Lung (tissue), 12 donors: ENCODE results near the gene PTBP3. TPM values are rescaled to one million over a fixed set of nuclear protein-coding genes. Genes with fewer than 3 reads are reported as not detected.

Experiments used
- ATAC-seq: fragments of 200-7000 bp; cut with Tn5 transposase; one replicate; pipeline ENCODE4 v1.9.1; 2020; ENCODE audit warnings: moderate number of reproducible peaks; ENCODE audit not compliant: insufficient read depth, low FRiP score
- DNase-seq, 3 donors: peaks; one replicate each; pipeline ENCODE4 v3.0.0-alpha.2; 2013 to 2017
- H3K27ac ChIP-seq, 2 donors: one replicate each; pipeline ENCODE4 v1.5.1; 2013; ENCODE audit warnings: mild to moderate bottlenecking in 2 of 2, moderate library complexity in 2 of 2, control low read depth in 1 of 2, inconsistent platforms in 1 of 2, low read depth in 1 of 2, low read length in 1 of 2
- H3K27me3 ChIP-seq, 3 donors: one replicate each; pipeline ENCODE4 v1.5.1; 2013; ENCODE audit warnings: low read length in 2 of 3; ENCODE audit not compliant: control insufficient read depth in 3 of 3, insufficient read depth in 3 of 3
- H3K36me3 ChIP-seq, 4 donors: one replicate each; pipeline ENCODE4 v1.5.1; 2013; ENCODE audit warnings: low read length in 4 of 4, mild to moderate bottlenecking in 1 of 4, moderate library complexity in 1 of 4; ENCODE audit not compliant: control insufficient read depth in 4 of 4, insufficient read depth in 4 of 4
- H3K4me1 ChIP-seq, 5 donors: one replicate each; pipeline ENCODE4 v1.5.1; 2013; ENCODE audit warnings: low read length in 5 of 5, mild to moderate bottlenecking in 2 of 5, moderate library complexity in 1 of 5; ENCODE audit not compliant: control insufficient read depth in 5 of 5, insufficient read depth in 5 of 5
- H3K4me3 ChIP-seq: one replicate; pipeline ENCODE4 v1.5.1; 2013; ENCODE audit warnings: mild to moderate bottlenecking, control low read depth, moderate library complexity
- H3K9ac ChIP-seq, 2 donors: one replicate each; pipeline ENCODE4 v1.5.1; 2013; ENCODE audit warnings: low read length in 2 of 2, control low read depth in 1 of 2; ENCODE audit not compliant: insufficient read depth in 1 of 2
- H3K9me3 ChIP-seq, 4 donors: one replicate each; pipeline ENCODE4 v1.5.1; 2013; ENCODE audit warnings: low read length in 3 of 4, mild to moderate bottlenecking in 1 of 4, moderate library complexity in 1 of 4; ENCODE audit not compliant: control insufficient read depth in 4 of 4, insufficient read depth in 3 of 4
- CTCF ChIP-seq: IDR thresholded peaks from 2 replicates; pipeline ENCODE4 v1.5.1; 2012; ENCODE audit warnings: mild to moderate bottlenecking; ENCODE audit errors: control extremely low read depth, extremely low read depth
- WGBS, 2 donors: extraction: QIAGEN DNeasy Blood & Tissue Kit; methylation state at CpG; one replicate each; pipeline ENCODE4 v1.1.7; 2013; 5-methylcytosine and 5-hydroxymethylcytosine counted together
- polyA plus RNA-seq, 2 donors: library from polyadenylated mRNA; stranded (reverse); fragments of 200-250 nt; gene quantifications; one replicate each; pipeline ENCODE4 v1.2.1, GENCODE V29; 2013
- total RNA-seq, 2 donors: library from RNA; depleted of rRNA in 1 of 2; stranded (reverse); fragments of >200 nt in 1 of 2; gene quantifications; one replicate each; pipeline ENCODE4 v1.2.1, GENCODE V29; 2014 to 2021
- donor health status: control.
- donor health status: control.
- donor health status: Bipolar disorder and iron deficiency.
- donor health status: healthy.
- donor health status: DM: yes; HTN: yes; CAD: no.

PTBP3 gene
- total and polyA plus RNA-seq, 4 donors = 12.4 to 75.1 (median 46.8) TPM

GRCh38 chr9:112322701-112323377 lies 10.6 kb downstream of the PTBP3 start:
- TF ChIP-seq CTCF = no peak
- H3K27ac ChIP-seq = no peak overlapping the region
- H3K9me3 ChIP-seq = peaks cover 0 to 2% (median 0%) of the 10 kb centered on the region in 4 donors
- WGBS, 2 donors = 93 to 99% methylated on average over 5 of the region's 5 CpGs
- ATAC-seq (no peak), DNase-seq (no peak)
- H3K36me3 ChIP-seq = peaks cover 0 to 4% (median under 1%) of the 10 kb centered on the region in 4 donors
- no peak overlapping the region for H3K9ac ChIP-seq
- peaks cover 0 to 6% (median 0%) of the 10 kb centered on the region in 5 donors for H3K4me1 ChIP-seq
- no peak overlapping the region for H3K4me3 ChIP-seq
- H3K27me3 ChIP-seq = no peaks in the 10 kb centered on the region

GRCh38 chr9:112316258-112316943 lies 17.0 kb downstream of the PTBP3 start:
- peaks cover 0 to 6% (median 0%) of the 10 kb centered on the region in 5 donors for H3K4me1 ChIP-seq
- 90 to 91% methylated on average over 11 of the region's 11 CpGs for WGBS, 2 donors
- H3K4me3 ChIP-seq = no peak overlapping the region
- no peaks in the 10 kb centered on the region for H3K36me3 ChIP-seq
- H3K27me3 ChIP-seq = no peaks in the 10 kb centered on the region
- ATAC-seq (no peak), DNase-seq (no peak)
- TF ChIP-seq CTCF = no peak
- no peak overlapping the region for H3K27ac ChIP-seq
- no peak overlapping the region for H3K9ac ChIP-seq
- no peaks in the 10 kb centered on the region for H3K9me3 ChIP-seq

GRCh38 chr9:112315331-112316257 lies 17.8 kb downstream of the PTBP3 start:
- no peaks in the 10 kb centered on the region for H3K36me3 ChIP-seq
- no peak for DNase-seq
- no peak overlapping the region for H3K27ac ChIP-seq
- no peaks in the 10 kb centered on the region for H3K9me3 ChIP-seq
- H3K9ac ChIP-seq = no peak overlapping the region
- peaks cover 0 to 6% (median 0%) of the 10 kb centered on the region in 5 donors for H3K4me1 ChIP-seq
- no peak for ATAC-seq
- no peaks in the 10 kb centered on the region for H3K27me3 ChIP-seq
- WGBS, 2 donors = 65 to 72% methylated on average over 3 of the region's 3 CpGs
- H3K4me3 ChIP-seq = no peak overlapping the region
- no peak for TF ChIP-seq CTCF
